8988T (cell line): ENCODE measurements around the gene SLC38A10.

ENCODE experiments used
- DNase-seq: peaks from one replicate; pipeline ENCODE4 v3.0.0; 2011

SLC38A10 gene

DNA sequence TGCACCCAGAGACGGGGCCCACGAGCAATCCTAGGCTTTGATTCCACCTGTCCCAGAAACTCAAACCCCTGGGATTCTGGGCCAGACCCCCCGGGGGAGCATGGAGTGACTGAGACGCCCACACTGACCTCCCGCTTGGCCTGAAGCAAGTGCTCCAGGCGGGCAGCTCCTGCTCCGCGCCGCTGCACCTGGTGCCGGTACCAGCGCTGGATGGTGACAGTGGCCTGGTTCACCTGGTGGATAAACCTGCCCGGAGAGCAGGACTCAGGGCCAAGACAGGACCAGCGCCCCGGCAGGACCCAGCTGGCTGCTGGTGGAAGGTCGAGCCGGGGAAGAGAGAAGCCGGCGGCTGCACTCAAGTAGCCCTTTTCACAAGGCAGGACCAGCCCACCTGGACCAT lies 94.9 kb downstream of the SLC38A10 start:
- no peak for DNase-seq

DNA sequence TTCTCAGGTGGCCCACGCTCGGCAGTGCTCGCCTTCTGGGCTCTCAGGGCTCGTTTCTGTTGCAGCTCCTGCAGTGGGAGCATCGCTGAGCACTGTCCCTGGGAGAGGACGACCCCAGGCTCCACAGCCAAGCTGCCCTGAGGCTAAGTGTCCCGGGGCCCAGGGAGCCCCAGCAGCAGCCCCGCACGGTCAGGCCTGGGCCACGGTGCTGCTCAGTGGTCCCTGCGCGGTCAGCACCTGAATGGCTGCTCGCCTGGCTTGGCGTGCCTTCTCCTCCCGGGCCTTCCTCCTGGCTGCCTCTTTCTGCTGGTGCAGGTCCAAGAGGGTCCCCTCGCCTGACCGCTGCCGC lies 95.7 kb downstream of the SLC38A10 start:
- DNase-seq: no peak

DNA sequence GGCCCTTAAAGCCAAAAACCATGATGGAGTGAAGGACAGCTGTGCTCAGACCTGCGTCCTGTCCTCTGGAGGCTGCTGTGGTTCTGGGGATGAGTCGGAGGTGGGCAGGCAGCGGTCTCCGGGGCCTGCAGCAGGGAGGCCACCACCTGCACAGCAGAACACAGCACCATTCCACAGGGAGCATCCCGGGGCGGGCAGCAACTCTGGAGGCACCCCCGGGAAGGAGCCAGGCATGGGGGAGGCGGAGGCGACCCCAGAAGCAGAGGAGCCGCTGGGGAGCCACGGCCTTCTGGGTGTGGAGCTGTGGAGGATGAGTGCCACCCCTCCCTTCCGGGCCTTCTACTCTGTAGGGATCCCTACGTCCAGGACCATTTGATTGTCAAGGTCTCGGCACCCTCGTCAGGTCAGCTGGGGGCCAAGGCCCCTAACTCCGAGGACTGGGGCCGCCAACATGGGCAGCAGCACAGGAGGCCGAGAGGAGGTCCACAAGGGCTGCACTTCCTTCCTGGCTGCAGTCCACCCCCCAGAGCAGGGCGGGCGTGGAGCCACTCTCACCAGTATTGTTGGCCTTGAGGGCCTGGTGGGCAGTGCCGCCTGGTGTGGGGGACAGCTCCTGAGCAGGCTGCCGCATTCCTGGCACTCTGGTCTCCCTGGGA lies 96.2 kb downstream of the SLC38A10 start:
- DNase-seq: no peak

DNA sequence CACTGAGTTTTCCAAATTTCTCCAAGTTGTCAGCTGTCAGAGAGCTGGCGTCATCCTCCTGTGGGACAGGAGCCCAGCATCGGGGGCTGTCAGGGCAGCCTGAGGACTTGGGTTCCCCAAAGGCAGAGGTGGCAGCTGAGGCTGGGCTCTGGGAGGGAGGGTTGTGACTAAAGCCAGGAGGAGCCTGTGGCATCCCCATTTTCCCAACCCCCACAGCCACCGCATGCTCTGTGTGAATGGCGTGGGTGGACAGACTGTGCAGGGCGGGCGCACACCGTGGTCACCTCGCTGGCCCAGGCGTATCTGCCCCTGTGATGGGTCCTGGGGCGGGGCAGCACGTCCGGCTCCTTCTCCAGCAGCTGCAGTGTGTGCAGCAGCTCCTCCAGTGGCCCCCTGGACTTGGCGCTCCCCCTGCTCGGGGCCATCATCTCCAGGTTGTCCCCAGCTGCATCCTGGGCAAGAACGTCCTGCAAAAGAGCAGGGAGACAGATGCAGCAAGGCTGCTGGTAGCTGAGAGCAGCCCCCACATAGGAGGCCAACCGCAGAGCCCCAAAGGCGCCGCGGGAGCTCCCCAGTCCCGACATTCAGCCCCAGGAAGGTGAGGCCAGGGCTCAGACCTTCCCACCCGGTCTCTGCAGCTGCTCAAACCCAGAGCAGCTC lies 97.1 kb downstream of the SLC38A10 start:
- no peak for DNase-seq

DNA sequence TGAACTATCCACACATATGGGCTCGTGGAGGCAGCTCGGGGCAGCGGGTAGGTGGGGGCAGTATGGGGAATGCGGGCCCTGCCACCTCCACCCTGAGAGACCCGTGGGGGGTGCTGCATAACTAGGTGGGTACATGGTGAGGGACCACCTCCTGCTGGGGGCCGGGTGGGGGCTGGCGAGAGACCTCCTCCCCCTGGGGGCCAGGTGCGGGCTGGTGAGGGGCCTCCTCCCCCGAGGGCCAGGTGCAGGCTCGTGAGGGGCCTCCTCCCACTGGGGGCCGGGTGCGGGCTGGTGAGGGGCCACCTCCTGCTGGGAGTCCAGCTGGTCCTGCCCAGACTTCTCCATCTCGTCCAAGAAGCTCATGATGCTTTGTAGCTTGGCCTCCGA lies 97.7 kb downstream of the SLC38A10 start:
- no peak for DNase-seq

DNA sequence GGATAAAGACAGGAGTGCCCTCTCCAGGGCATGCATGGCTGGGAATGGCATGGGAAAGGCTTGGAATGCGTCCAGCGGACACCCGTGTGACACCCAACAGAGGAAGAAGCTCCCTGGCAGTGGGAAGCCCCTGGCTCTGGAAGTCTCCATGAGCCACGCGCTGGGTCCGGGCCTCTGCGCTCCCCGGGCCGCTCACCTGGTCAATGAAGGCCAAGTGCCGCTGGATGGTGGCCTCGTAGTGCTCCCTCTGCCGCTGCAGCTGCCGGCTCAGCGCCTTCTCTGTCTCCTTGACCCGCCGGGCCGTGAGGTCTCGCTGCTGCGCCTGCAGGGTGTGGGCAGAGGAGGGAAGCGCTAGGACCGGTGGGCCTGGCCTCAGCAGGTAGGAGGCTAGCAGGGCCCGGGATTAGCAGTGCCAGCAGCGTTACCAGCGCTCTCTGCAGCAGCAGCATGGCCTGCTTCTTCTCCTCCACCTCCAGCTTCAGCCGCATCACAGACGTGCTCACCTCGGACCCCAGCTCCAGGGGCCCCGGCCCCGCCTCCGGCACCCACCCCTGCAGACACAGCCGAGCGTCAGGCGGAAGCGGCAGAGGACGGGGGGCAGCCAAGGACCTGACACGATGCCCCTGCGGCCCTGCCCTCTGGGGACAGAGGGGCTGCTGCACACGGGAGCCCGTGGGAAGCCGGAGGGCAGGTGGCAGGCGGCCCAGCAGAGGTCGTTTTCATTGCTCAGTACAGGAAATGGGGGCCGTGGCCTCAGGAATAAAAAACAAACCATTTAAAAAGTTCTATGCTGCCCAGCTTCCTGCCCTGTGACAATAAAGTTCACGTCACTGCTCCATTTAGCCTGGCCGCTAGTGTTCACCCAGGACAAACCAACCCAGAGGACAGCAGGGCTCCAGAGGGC lies 98.3 kb downstream of the SLC38A10 start:
- no peak for DNase-seq

DNA sequence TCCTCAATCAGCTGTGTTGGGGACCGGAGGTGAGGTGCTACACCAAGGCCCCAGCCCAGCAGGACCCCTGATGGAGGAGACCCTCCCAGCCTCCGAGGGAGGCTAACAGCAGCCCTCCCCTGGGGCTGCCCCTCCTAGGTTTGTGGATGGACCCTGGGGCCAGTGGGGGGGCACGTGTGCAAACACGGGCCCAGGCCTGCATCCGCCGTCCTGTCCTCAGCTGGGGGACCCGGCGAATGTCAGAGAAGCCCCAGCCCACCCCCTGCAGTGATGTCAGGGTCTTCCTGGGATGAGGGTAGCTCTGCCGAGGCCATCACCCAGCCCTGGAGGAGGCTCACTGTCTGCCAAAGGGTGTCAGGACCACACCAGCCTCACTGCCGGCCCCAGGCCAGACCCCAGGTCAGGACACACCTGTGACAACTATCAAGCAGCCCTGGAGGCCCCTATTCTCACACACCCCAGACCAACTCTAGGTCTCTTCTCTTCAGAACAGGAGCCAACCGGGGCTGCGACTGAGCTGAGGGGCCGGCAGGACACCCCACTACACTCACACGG lies 99.1 kb downstream of the SLC38A10 start:
- no peak for DNase-seq
